Cardiac fibroblast (primary cell): ENCODE data around the gene OR56A3.
A peak's percentile ranks its signal among the peaks of the same experiment; 100 is the strongest.

Experiments used
- DNase-seq, 2 donors: peaks; one replicate each; pipeline versions ENCODE4 v3.0.0 to v3.0.0-alpha.2; 2010; ENCODE audit warnings: low read depth in 2 of 2
- H3K4me3 ChIP-seq, 2 donors: replicated peaks in 1 of 2; 1 replicate in 1 of 2; 2 replicates in 1 of 2; pipeline ENCODE4 v1.5.1; 2011; ENCODE audit warnings: low read depth in 2 of 2, low read length in 2 of 2, mild to moderate bottlenecking in 2 of 2, moderate library complexity in 1 of 2
- TF ChIP-seq, protein P1 (sequence below): IDR thresholded peaks from one replicate; pipeline ENCODE4 v1.5.1; 2011; ENCODE audit warnings: low read depth, mild to moderate bottlenecking, low read length, inconsistent platforms

The OR56A3 gene

DNA sequence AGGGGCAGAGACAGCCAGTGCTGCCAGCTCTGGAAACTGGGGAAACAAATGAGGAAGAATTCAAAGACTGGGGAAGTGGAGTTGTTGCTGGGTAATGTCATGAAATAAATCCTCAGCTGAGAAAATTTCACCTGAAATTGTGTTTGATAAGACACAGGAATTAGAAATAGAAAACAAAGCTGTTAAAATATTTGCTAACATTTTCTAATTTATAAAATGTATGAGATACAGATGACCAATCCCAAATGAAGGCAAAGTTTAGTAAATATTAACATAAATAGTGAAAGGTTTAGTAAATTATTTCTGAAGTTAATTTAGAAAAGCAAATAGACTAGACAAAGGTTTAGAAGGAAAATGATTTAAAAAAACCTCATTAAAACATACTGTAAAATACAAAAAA lies 26.3 kb downstream of the OR56A3 start, which contains the start of gene OR56A5:
Gene OR56A5, minus strand, starts transcription at position 101 of the 400 bp plus-strand sequence. Its CDS starts 0 bp downstream, at position 101.
- TF ChIP-seq, protein P1, sequence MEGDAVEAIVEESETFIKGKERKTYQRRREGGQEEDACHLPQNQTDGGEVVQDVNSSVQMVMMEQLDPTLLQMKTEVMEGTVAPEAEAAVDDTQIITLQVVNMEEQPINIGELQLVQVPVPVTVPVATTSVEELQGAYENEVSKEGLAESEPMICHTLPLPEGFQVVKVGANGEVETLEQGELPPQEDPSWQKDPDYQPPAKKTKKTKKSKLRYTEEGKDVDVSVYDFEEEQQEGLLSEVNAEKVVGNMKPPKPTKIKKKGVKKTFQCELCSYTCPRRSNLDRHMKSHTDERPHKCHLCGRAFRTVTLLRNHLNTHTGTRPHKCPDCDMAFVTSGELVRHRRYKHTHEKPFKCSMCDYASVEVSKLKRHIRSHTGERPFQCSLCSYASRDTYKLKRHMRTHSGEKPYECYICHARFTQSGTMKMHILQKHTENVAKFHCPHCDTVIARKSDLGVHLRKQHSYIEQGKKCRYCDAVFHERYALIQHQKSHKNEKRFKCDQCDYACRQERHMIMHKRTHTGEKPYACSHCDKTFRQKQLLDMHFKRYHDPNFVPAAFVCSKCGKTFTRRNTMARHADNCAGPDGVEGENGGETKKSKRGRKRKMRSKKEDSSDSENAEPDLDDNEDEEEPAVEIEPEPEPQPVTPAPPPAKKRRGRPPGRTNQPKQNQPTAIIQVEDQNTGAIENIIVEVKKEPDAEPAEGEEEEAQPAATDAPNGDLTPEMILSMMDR, result no peak
- no peak within 1 kb of the TSS for H3K4me3 ChIP-seq

DNA sequence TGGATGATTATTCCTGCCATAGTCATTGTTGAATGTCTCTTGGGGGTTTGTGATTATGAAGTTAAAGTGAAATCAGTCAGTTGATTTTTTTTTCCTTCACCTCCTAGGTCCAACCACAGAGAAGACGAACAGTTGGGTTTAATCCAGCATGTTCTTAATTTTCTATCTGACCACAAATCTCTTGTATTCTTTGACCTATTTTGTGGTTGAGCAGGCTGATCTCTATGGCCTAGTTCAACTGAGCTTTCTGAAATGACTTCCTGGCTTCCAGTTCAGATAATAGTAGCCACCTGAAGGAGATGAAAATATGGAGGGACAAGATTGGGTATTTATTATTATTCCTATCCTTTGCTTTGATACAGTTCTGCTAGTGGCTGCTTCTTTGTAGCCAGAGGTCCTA lies 31.5 kb downstream of the OR56A3 start:
- DNase-seq, result no peak
- H3K4me3 ChIP-seq, result no peak overlapping the region
- TF ChIP-seq, protein P1, result no peak

More for the DNA sequence above, 26.3 kb downstream of the OR56A3 start, which contains the start of gene OR56A5:
- no peak for DNase-seq

DNA sequence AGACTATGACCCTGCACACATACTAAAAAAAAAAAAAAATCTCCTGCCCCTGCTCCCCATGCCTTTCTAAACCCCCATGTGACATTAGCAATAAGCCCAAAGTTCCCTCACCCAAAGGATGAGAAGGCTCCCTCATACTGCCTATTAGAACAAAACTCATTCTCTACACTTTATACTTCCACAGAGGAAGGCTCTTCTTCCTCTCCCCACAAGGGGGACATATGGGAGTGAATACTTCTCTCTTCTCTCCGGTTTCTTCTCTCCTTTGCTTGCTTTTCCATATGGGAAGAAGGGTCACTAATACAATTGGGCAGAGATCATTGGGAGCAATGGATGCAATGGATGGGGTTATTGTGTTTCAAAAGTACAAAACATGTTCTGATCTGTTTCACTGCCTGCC lies 41.4 kb downstream of the OR56A3 start:
- H3K4me3 ChIP-seq, result no peak overlapping the region
- TF ChIP-seq, protein P1, result no peak
- no peak for DNase-seq

DNA sequence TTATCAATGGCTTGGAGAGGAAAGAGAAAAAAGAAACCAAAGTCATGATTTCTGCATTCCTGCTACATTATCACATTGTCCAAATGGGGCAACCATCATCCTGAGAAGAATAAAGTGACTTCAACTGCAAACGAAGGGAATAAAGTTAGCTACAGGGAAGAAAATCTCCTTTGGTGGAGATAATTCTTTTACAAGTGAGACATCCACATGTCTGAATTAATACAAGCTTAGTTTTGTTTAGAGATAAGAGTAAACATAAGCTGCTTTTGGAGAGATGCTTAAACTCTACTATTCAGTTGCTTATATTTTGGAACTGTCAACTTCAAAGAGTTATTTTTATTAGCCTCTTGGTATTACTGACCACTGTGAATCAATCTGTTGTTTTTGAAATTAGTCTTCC lies 44.8 kb downstream of the OR56A3 start, which contains the start of gene OR52L1:
Gene OR52L1, minus strand, starts transcription at position 101 of the 400 bp plus-strand sequence. Its CDS starts 55 bp downstream, at position 46.
- no peak for DNase-seq
- no peak within 1 kb of the TSS for H3K4me3 ChIP-seq

DNA sequence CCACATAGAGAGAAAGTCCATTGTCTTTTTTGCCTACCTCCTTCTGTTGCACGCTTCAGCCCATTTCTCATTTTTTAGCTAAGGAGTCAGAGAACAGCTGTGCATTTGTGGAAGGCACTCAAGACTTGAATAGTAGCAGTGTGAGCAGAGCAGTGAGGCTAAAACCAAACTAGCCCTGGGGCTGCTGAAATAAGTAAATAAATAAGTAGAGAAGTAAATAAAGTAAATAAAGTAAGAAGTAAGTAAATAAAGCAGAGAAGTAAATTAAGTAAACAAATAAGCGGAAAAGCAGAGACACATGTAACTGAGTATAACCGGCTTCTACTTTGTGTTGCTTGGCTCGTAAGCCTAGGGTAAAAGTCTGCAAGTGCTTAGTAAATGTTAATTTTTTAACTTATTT lies 47.2 kb downstream of the OR56A3 start:
- DNase-seq, result no peak
- TF ChIP-seq, protein P1, result no peak
- no peak overlapping the region for H3K4me3 ChIP-seq

More for the DNA sequence above, 44.8 kb downstream of the OR56A3 start, which contains the start of gene OR52L1:
- TF ChIP-seq, protein P1, result no peak

DNA sequence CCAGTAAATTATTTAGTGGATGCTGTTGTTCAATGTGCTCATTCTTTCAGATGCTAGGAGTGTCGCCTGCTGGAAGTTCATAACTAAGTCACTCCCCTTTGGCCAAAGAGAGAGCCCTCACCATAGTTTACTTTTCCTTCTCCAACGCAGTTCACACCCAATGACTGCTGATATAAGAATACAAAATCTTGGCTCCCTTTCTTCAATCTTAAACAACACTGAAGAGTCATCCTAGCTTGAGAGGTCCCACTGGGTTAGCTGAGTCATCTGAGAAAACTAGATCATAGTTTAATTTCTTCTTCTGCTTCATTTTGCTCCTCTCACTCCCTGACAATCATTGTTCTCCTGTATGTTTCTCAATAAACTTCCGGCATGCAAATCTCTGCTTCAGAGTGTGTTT lies 50.1 kb downstream of the OR56A3 start:
- TF ChIP-seq, protein P1, result no peak
- no peak overlapping the region for H3K4me3 ChIP-seq
- peak in 1 of 2 donors; percentile 23 for DNase-seq
